Lower leg skin (tissue), 3 donors: ENCODE measurements around the gene DHX58.

Experiments
- POLR2A ChIP-seq, 2 donors: fragments of 450-650 bp; IDR thresholded peaks; one replicate each; pipeline ENCODE4 v1.6.1; 2016 to 2017; ENCODE audit warnings: antibody characterized with exemption in 2 of 2, mild to moderate bottlenecking in 1 of 2, moderate library complexity in 1 of 2
- TF ChIP-seq, protein P1 (sequence below), 3 donors: fragments of 450-650 bp; IDR thresholded peaks; one replicate each; pipeline ENCODE4 v1.5.1; 2016; ENCODE audit warnings: antibody characterized with exemption in 3 of 3, mild to moderate bottlenecking in 3 of 3, moderate library complexity in 2 of 3

GRCh38 chr17:42124256-42124655, 11.7 kb upstream of the DHX58 start:
- TF ChIP-seq, protein P1, sequence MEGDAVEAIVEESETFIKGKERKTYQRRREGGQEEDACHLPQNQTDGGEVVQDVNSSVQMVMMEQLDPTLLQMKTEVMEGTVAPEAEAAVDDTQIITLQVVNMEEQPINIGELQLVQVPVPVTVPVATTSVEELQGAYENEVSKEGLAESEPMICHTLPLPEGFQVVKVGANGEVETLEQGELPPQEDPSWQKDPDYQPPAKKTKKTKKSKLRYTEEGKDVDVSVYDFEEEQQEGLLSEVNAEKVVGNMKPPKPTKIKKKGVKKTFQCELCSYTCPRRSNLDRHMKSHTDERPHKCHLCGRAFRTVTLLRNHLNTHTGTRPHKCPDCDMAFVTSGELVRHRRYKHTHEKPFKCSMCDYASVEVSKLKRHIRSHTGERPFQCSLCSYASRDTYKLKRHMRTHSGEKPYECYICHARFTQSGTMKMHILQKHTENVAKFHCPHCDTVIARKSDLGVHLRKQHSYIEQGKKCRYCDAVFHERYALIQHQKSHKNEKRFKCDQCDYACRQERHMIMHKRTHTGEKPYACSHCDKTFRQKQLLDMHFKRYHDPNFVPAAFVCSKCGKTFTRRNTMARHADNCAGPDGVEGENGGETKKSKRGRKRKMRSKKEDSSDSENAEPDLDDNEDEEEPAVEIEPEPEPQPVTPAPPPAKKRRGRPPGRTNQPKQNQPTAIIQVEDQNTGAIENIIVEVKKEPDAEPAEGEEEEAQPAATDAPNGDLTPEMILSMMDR (IDR thresholded peaks at IDR 0.05): no peak
- TF ChIP-seq POLR2A (IDR thresholded peaks at IDR 0.05): no peak
